ENCODE measurements around the gene TLR9. TPM values are rescaled to one million over a fixed set of nuclear protein-coding genes. Genes with fewer than 3 reads are reported as not detected.

The TLR9 gene
- total RNA-seq, 3 donors from 2014 or later: 0.29 TPM; not detected in 2

DNA sequence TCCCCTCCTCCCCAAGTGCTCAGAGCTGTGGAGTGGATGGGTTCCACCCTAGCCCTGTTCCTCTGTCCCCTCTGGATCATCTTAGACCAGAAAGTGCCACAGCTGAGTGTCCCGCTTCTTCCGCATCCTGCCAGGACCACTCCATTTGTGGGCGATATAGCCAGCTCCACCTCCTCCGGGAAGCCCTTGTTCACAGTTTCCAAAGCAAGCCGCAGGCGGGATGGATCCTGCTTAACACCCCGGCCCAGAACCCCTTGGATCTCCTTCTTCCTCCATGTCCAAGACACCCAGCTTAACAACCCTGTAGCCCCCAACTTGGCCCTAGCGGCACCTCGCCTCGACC is 28.0 kb downstream of the TLR9 start:
- H3K4me1 ChIP-seq: peaks cover 5 to 15% of the 10 kb centered on the region in 2 donors

DNA sequence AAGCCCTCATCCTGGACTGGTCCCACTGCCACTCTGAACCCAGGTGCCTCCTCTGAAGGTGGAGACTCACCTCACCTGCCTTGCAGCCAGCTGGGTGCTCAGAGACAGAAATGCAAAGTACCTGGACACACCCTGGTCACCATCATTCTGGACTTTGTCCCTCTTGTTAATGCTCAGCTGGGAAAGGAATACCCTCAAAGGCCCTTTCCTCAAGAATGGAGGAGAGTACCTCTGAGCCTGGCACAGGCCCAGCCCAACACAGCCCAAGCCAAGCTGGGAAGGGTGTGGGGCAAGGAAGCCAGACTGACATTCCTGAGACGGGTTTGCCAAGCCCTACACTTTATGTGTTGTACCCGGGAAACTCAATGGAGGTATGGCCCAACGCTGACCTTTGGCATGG is 28.5 kb downstream of the TLR9 start:
- Histone ChIP-seq H3K4me3 (peak overlapping the region in 1 of 3 donors; percentile 77), H3K4me1 (peaks cover 5 to 15% of the 10 kb centered on the region in 2 donors)

More for the DNA sequence above, 28.0 kb downstream of the TLR9 start:
- DNase-seq (ENCODE audit: low spot score in 2 of 2): no peak
- peak overlapping the region; percentile 84 to 87 for H3K27ac ChIP-seq
- H3K9me3 ChIP-seq: no peaks in the 10 kb centered on the region
- TF ChIP-seq POLR2A (IDR thresholded peaks at IDR 0.05) (no peak), POLR2AphosphoS5 (IDR thresholded peaks at IDR 0.05) (no peak)
- TF ChIP-seq, protein P1, sequence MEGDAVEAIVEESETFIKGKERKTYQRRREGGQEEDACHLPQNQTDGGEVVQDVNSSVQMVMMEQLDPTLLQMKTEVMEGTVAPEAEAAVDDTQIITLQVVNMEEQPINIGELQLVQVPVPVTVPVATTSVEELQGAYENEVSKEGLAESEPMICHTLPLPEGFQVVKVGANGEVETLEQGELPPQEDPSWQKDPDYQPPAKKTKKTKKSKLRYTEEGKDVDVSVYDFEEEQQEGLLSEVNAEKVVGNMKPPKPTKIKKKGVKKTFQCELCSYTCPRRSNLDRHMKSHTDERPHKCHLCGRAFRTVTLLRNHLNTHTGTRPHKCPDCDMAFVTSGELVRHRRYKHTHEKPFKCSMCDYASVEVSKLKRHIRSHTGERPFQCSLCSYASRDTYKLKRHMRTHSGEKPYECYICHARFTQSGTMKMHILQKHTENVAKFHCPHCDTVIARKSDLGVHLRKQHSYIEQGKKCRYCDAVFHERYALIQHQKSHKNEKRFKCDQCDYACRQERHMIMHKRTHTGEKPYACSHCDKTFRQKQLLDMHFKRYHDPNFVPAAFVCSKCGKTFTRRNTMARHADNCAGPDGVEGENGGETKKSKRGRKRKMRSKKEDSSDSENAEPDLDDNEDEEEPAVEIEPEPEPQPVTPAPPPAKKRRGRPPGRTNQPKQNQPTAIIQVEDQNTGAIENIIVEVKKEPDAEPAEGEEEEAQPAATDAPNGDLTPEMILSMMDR (IDR thresholded peaks at IDR 0.05): no peak
- intact Hi-C loops (cut with DNase I; ENCODE audit: low total_unique reads): no loop called here
- H3K36me3 ChIP-seq: no peaks in the 10 kb centered on the region
- H3K4me3 ChIP-seq: peak overlapping the region; percentile 74 to 78 (median 77)
- no peaks in the 10 kb centered on the region for H3K27me3 ChIP-seq

DNA sequence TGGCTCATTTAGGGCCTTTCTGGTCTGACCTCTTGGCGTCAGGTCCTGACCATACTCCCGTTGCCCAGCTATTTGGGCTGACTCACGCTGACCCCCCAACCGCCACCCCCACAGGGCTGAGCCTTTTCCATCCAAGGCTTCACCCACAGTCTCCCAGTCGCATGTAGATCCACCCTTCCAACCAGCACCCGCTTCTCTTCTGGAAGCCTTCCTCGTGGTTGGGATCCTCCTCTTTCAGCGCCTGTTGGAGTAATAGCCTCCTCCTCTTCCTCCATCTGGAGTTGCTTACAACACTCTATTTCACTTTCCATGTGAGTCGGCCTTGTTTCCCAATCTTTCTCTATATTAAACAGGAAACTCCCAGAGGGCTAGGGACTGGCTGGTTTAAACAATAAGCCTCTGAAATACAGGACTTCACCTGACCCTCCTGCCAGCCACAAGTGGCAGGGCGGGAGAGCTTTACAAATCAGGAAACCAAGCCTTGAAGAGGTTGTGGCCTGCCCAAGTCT is 29.6 kb downstream of the TLR9 start:
- DNase-seq (ENCODE audit: low spot score in 2 of 2): peak in 1 of 2 donors; percentile 72
- Histone ChIP-seq H3K9me3 (no peaks in the 10 kb centered on the region), H3K27me3 (no peaks in the 10 kb centered on the region), H3K36me3 (no peaks in the 10 kb centered on the region), H3K4me3 (no peak overlapping the region), H3K4me1 (peaks cover 5 to 15% of the 10 kb centered on the region in 2 donors), H3K27ac (peak overlapping the region; percentile 84 to 87)
- intact Hi-C loops (cut with DNase I; ENCODE audit: low total_unique reads): no loop called here
- peak in 2 of 3 donors; percentile 31 to 45 for TF ChIP-seq POLR2AphosphoS5 (IDR thresholded peaks at IDR 0.05)
- TF ChIP-seq, protein P1 (IDR thresholded peaks at IDR 0.05): no peak

More for the DNA sequence above, 28.5 kb downstream of the TLR9 start:
- intact Hi-C loops (cut with DNase I; ENCODE audit: low total_unique reads): no loop called here
- Histone ChIP-seq H3K9me3 (no peaks in the 10 kb centered on the region), H3K27me3 (no peaks in the 10 kb centered on the region), H3K36me3 (no peaks in the 10 kb centered on the region), H3K27ac (peak overlapping the region; percentile 84 to 87)
- no peak for DNase-seq (ENCODE audit: low spot score in 2 of 2)
- no peak for TF ChIP-seq POLR2A (IDR thresholded peaks at IDR 0.05)
- TF ChIP-seq, protein P1 (IDR thresholded peaks at IDR 0.05): no peak

DNA sequence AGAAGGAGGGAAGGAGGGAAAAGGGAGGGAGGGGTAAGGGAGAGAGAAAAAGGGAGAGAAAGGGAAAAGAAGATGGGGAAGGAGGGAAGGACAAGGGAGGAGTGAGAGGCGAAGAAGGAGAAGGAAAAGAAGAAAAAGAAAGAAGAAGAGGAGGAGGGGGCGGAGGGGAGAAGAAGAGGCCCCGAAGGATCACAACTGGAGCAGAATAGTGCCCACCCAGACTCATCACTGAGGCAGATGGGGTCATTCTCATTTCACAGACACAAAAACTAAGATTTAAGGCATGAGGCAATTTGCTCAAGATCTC is 30.2 kb downstream of the TLR9 start:
- H3K27me3 ChIP-seq: no peaks in the 10 kb centered on the region
- intact Hi-C loops (cut with DNase I; ENCODE audit: low total_unique reads): no loop called here
- H3K9me3 ChIP-seq: no peaks in the 10 kb centered on the region
- TF ChIP-seq POLR2A (IDR thresholded peaks at IDR 0.05) (no peak), POLR2AphosphoS5 (IDR thresholded peaks at IDR 0.05) (no peak)
- TF ChIP-seq, protein P1 (IDR thresholded peaks at IDR 0.05): no peak
- no peaks in the 10 kb centered on the region for H3K36me3 ChIP-seq
- no peak for DNase-seq (ENCODE audit: low spot score in 2 of 2)
- no peak overlapping the region for H3K4me3 ChIP-seq
- H3K4me1 ChIP-seq: peaks cover 5 to 20% of the 10 kb centered on the region in 2 donors
- peak overlapping the region; percentile 84 to 87 for H3K27ac ChIP-seq

DNA sequence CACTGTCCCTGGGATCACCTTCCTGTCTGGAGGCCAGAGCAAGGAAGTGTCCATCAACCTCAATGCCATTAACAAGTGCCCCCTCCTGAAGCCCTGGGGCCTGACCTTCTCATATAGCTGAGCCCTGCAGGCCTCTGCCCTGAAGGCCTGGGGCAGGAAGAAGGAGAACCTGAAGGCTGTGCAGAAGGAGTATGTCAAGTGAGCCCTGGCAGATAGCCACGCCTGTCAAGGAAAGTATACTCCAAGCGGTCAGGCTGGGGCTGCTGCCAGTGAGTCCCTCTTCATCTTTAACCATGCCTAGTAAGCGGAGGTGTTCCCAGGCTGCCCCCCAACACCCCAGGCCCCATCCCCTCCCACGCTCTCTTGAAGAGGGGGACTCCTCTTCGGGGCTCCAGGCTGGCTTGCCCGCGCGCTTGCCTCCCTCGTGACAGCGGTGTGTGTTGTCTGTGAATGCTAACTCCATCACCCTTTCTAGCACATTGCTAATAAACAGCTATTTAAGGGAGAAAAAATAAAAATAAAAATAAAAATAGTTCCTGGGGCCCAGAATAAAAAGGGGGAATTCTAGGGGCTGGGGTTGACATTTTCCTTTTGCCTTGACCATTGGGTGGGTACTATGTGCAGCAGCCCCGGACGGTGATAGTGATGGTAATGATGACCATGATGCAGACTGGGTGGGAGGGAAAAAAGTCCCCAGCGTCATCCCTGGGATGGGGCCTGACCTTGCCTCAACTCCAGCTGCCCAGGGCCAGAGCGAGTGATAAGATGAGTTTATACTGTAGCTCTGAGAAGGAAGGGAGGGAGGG is 30.8 kb downstream of the TLR9 start:
- intact Hi-C loops (cut with DNase I; ENCODE audit: low total_unique reads): no loop called here

More for the DNA sequence above, 30.8 kb downstream of the TLR9 start:
- TF ChIP-seq POLR2A (IDR thresholded peaks at IDR 0.05): no peak
- no peak for TF ChIP-seq POLR2AphosphoS5 (IDR thresholded peaks at IDR 0.05)
- TF ChIP-seq, protein P1 (IDR thresholded peaks at IDR 0.05): no peak
- H3K27me3 ChIP-seq: no peaks in the 10 kb centered on the region
- DNase-seq (ENCODE audit: low spot score in 2 of 2): no peak
- peaks cover 5 to 22% of the 10 kb centered on the region in 2 donors for H3K4me1 ChIP-seq
- no peaks in the 10 kb centered on the region for H3K36me3 ChIP-seq
- peak overlapping the region in 1 of 2 donors; percentile 87 for H3K27ac ChIP-seq
- H3K9me3 ChIP-seq: no peaks in the 10 kb centered on the region
- H3K4me3 ChIP-seq: no peak overlapping the region
